Hematopoietic multipotent progenitor cell treated with erythropoietin and hydrocortisone succinate and interleukin-3 and kit ligand, for 17 days (in vitro differentiated cells): ENCODE data around the gene HAUS7.

Source experiments
- DNase-seq: peaks from one replicate; pipeline ENCODE4 v3.0.0-alpha.2; 2015; ENCODE audit warnings: low spot score

The HAUS7 gene

DNA sequence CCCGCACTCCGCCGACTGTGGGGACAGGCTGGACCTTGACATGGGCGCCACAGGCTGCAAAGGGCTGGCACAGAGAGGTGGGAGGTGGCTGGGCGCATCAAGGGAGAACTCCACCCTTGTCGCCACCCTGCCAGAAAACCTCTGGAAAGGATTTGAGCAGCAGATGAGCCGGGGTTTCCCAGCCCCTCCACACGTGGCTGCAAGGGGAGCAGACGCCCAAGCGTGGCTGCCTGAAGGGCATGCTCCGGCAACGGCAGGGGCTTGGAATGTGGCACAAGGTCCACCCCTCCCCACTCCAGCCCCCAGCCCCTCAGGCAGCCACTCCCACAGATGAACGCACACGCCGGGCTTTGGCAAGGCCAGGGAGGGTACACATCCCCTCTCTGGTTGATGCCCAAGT lies 29.0 kb upstream of the HAUS7 start:
- no peak for DNase-seq

DNA sequence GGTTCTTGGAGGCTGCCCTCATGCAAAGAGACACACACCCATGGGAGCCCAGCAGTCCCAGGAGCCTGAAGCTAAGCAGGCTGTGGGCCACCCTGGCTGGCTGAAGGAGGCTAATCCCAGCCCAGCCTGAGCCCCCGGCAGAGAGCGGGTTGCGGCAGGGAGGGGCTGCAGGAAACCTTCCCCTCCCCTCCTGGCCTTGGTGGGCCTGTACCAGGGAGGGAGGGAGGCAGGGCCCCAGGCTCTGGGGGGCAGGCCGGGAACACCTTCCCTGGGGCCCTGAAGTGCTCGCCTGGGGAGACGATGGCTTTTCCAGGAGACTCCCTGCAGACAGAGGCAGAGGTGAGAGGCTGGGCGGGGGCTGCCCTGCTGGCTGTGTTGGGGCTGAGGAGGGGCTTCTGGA lies 28.1 kb upstream of the HAUS7 start:
- no peak for DNase-seq

DNA sequence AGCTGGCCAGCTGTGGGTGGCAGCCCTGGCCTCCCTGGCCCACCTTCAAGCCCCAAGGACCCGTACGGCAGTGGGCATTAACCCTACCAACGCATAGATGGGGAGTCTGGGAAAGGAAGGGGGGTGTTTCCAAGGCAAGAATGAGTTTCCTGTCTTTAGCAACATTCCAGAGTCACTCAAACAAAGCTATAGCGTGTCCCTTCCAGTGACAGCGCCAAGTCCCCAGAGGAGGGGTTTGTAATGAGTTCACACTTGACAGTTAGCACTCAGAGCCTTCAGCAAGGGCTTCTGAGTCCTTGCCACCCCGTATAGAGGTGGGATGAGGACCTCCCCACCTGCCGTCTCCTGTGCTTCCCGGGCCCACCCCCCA lies 26.2 kb upstream of the HAUS7 start:
- no peak for DNase-seq

DNA sequence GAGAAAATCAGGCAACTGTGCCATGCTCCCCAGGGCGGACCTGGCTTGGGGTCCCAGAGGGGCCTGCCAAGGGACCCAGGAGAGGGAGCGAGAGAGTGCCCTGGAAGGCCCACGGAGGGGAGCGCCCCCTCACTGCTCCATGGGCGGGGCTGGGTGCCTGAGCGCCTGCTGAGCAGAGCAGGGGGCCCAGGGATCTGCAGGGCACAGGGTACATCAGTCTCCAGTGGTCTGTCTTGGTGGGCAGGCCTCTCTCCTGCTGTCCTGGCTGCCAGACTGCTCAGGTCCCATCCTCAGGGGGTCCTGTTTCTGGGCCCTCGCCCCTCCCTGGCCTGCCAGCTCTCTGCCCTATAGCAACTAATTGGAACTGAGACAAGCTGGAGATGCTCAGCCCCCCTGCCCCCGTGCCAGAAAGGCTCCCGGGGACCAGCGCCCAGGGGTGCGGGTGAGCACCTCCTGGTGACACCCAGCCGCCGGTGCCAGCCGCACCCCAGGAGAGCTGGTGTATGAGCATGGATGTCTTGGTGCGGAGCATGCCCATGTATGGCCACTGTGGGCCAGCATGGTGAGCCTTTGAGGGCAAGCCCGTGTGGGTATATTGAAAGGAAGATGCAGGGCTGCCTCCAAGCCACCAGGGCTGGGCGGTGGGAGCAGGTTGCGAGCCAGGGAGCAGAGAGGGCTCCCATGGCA lies 25.7 kb upstream of the HAUS7 start:
- DNase-seq = no peak

DNA sequence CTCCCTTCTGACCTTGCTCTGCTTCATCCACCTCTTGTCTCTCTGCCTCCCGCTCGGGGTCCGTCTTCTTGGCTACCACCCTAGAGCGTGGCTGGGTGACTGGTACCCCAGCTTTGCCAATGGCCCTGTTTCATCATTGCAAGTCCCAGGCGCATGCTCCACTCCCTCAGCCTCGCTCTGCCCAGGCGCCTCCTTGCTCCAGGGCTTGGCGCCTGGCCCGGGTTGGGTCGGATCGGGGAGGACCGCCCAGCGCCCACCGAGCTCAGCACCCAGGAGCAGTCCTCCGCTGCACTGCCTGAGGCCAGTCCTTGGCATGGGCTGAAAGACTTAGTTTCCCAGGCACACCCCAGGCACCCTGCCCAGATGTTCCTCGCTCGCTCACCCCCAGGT lies 25.0 kb upstream of the HAUS7 start:
- no peak for DNase-seq

DNA sequence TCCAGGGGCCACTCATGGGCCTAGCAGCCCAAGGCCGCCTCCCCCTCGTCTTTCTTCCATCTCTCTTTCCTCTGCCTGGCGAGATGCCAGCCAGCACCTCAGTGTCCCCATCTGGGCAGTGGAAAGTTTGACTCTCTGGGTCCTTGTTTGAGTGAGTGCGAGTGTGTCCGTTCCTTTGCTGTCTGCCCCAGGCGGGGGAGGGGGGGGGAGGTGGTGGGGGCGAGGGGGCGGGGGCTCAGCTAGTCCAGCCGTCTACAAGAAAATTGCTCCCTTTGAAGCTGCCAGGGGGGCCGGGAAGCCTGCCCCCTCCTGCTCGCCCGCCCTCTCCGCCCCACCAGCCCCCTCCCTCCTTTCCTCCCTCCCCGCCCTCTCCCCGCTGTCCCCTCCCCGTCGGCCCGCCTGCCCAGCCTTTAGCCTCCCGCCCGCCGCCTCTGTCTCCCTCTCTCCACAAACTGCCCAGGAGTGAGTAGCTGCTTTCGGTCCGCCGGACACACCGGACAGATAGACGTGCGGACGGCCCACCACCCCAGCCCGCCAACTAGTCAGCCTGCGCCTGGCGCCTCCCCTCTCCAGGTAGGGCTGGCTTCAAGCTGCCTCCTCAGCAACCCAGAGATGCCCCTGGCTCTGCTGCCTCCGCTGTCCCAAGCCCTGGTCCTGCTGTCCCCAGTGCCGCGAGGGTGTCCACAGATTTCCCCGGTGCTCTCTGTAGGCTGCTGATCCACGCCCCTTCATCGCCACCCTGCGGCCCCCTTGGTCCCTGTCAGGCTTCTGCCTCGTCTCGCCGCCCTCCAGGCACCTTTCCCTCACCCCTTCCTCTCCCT lies 24.4 kb upstream of the HAUS7 start, which contains the start of gene BGN:
Gene BGN, plus strand, starts transcription at position 440 of the 821 bp plus-strand sequence. CDS start 9,652 bp downstream, outside the sequence.
- no peak for DNase-seq

DNA sequence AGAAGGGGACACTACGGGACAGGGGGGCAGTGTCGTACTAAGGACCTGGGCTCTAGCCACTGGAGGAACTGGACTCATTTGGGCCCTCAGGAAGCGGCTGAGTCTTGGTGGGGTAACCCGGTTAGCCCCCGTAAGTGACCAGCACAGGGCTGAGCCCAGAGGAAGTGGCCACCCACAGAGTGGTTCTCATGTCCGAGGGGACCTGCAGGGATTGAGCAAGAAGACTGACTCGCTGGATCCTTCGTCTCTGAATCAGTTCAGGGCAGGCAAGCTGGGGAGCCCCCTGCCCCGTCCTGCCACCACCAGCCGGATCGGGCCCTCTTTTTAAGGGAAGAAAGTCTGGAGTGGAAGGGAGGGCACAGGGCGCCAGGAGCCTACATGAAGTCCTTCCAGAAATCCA lies 23.7 kb upstream of the HAUS7 start:
- no peak for DNase-seq

DNA sequence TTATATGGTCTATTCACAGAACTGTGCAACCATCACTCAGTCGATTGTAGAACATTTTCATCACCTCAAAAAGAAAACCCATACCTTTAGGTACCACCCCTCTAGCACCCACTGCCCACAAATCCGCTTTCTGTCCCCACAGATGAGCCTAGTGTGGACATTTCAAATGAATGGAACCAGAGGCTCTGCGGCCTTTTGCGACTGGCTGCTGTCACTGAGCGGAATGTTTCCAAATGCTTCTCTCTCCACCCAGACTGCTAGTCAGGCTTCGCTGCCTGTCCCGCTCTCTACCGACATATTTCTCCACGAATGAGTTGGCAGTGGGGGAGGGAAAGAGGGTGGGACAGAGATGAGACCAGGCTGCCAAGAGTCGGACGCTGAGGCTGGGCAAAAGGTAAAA lies 22.7 kb upstream of the HAUS7 start:
- DNase-seq = no peak

DNA sequence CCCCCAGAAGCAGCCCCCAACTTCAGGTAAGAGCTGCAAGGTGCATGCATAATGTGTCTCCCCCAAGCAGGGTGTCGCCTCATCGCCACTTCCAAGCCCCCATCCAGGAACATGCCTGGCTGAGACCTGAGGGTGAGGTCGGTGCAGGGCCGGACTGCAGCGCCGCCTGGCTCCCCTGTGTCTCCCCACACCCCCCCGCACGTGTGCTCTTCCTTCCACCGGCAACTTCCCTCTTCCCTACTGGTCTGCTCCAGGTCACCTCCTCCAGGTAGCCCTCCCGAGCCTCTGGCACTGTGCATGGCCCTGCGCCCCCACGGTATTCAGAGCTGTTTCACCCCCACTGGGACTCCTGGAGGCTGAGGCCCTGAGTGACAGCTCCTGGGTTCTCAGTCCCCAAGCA lies 22.2 kb upstream of the HAUS7 start:
- DNase-seq = no peak

DNA sequence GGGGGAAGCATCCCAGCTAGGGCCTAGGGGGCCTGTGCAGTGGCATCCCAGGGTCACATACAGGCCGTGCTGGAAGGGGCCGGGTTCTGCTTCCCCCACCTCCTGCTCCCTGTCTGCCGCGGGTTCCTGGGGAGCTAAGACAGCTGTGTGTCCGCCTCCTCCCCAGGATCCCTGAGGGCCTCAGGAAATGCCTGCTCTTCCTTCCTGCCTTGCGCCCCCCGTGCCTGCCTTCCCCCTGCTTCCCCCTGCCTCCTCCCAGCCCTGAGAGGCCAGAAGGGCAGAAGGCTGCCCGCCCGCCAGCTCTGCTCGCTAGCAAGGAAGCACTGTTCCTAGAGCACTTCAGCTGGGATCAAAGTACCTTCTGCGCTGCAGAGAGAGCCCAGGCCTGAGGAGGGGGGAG lies 21.5 kb upstream of the HAUS7 start:
- no peak for DNase-seq

DNA sequence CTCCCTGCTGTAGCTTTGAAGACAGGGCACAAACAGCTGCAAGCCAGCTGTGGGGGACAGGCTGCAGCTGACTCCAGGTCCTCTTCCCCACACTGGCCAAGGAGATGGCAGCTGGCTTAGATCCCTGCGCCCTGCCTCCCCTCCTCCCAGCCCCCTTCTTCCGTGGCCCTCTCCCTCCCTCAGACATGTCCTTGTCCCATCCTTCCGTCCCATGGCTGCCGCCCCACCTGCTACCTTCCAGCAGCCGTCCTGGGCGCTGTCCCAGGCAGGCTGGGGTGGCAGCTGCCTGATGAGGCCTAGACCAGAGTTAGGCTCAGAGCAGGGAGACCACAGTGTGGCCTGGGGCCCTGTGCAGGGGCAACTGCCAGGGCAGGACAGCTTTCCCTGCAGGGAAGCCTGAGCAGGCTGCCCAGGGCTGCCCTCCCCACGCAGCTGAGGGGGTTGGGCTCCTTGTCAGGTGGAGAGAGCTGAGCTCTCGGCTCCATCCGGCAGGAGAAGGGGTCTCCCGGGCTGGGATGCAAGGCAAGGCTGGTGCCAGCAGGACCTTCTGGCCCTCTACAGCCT lies 21.1 kb upstream of the HAUS7 start:
- no peak for DNase-seq

DNA sequence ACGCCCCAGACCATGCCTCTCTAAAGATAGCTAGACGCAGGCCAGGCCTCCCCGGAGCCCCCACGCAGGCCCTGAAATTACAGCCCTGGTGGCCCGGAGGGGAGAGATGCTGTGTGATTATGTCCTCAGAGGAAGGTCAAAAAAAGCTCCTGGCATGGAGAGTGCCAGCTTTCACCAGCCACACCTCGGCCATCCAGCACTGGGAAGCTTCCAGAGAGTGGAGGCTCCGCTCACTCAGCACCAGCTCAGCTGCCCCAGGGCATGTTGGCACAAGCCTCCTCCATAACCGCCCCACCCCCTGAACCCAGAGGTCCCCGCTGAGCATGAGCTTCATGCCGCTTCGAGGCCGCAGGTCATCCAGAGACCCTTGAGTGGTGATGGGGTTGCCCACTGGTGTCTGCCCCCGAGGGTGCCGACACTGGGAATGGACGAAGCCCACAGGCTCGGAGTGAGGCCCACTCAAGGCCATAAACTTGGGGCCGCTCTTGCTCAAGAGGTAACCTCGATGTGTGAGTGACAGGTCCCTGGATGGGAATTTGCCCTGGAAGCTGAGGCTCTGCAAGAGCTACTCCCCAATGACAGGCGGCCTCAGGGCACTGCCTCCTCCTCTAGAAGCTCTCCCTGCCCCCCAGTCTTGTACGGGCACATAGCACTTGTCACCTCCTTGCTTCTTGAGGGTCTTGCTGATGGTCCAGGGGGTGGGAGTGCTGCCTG lies 20.0 kb upstream of the HAUS7 start:
- DNase-seq = no peak

DNA sequence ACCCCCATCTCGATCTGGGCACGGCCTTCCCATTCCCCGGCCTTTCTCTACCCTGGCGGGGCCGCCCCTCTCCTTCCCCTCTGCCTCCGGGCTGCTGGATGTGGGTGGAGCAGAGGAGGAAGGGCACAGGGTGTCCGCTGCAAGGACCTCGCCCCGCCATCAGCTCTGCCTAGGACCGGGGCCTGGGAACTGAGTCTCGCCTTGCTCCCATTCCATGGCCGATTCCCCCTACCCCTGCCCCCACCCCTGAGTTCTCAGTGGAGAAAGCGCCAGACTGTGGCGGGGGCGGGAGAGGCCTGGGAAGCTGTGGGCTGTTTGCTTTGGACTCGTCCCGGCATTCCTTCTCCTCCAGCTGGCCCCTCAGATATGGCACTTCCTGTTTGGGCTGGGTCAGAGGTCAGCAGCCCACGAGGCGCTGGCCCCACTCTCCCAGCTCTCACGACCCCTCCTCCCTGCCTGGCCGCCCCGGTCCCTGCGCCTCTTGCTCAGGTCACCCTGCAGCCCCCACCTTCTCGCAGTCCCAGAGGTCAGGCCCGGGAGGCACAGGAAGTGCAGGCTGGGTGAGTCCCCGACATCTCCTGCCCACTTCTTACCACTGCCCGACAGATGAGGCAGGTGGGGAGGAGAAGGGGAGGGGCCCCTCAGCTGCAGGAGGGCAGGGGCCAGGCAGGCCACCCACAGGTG lies 18.0 kb upstream of the HAUS7 start:
- DNase-seq = no peak

DNA sequence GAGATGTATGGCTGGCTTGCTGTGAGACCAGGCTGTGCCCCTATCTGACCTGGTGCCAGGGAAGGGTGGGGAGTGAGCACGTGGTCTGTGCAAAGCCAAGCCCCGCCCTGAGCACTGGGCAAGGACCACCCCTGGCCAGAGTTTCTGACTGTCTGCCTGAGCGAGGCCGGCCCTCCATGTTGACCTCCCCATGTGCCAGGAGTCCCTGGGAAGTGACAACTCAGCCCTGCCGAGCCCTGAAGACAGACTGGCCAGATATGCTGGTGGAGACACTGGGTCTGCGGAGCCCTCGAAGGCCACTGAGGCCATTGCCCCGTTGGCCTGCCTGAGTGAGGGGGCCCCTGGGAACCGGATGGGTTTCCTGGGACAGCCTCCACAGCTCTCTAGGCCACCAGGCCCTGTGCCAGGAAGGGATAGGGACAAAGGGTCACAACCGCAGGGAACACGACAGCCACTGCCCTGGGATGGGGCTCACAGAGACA lies 17.3 kb upstream of the HAUS7 start:
- no peak for DNase-seq

DNA sequence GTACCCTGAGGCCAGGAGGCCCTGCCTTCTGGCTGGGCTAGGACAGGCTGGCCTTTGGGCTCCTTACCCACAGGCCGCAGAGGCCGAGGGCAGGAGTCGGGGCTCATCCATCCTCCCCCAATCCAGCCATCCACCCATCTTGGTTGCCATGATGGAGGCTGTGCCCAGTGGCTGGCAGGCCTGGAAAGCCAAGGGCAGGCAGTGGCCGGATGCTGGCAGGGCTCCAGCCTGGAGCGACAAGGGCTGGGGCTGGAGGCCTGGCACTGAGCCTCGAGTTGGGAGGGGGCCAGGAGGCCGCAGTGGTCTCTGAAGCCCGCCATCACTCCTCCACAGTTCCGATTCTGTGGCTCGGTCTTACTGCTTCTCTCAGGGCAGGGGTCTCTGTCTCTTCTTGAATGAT lies 15.8 kb upstream of the HAUS7 start:
- DNase-seq = no peak

DNA sequence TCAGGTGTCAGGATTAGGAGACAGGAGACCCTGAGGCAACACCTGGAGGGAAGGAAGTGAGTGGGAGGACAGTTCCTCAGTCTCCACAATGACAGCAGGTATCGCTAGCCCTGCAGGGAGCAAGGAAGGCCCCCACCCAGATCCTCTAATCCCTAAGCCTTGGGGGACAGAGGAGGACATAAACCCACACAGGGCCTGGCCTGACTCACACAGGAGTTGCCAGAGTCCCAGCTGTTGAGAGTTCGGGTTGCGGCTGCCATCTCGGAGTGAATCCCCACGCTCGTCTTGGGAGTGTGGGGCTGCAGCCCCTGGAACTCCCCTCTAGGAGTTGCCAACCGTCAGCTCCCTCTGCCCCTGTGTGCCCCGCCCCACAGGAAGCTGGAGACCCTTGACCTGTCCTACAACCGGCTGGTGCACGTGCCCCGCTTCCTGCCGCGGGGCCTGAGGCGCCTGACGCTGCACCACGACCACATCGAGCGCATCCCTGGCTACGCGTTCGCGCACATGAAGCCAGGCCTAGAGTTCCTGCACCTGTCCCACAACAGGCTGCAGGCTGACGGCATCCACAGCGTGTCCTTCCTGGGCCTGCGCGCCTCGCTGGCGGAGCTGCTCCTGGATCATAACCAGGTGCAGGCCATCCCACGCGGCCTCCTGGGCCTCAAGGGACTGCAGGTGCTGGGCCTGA lies 15.2 kb upstream of the HAUS7 start:
- no peak for DNase-seq

DNA sequence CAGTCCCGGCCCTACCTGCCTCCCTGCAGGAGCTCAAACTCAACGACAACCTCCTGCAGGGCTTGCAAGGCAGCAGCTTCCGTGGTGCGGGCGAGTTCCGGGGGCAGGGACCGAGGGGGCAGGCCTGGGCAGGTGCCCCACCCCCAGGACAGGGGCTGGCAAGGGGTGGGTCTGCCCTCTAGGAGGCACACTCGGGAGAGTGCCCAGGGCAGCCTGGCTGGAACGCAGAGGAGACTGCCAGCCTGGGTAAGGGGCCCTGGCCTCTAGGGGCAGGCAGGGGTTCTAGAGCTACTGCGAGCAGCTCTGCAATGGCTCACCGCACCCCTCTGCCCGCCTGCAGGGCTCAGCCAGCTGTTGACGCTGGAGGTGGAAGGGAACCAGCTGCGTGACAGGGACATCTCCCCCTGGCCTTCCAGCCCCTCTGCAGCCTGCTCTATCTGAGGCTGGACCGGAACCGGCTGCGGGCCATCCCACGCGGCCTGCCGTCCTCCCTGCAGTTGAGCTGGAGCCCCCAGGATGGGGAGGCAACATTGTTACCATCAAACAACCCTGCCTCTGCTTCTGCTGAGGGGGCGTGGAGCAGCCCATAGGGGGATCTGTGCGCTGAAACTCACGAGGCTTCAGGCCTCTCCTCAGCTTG lies 12.1 kb upstream of the HAUS7 start:
- no peak for DNase-seq

DNA sequence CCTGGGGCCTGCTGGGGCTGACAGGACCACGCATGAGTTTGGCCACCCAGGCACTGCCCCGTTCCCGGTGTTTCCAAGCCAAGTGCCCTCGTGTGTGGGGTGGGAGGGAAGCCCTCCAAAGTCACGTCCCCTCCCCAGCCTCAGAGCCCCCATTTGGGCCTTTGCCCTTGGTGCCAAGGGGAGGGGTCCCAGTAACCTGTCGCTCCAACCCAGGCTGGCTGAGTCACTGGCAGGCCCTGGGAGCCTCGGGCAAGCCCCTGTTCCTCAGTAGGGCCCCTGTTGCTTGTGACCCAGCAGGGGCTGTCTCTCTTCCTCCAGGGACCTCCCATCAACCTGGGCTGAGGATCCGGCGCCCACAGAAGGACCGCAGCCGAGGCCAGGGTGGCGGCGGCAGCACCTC lies 10.7 kb upstream of the HAUS7 start:
- DNase-seq = no peak

DNA sequence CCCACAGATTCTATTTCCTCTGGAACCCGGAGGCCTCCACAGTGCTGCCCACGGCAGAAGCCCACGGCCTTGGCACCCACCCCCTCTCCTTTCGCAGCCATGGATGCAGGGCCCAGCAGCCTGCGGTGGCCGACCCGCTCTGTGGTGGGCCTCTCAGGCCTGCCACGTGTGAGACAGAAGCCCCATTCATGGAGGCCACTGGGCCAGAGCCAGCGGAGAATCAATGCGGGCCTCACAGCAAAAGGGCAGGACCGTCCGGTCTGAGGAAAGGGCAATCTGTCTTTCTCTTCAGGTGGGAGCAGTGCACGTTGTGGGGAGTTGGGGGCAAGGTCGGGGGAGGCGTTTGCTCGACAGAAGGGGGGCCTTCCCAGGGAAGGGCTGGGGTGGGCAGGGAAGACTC lies 8.4 kb upstream of the HAUS7 start:
- no peak for DNase-seq

DNA sequence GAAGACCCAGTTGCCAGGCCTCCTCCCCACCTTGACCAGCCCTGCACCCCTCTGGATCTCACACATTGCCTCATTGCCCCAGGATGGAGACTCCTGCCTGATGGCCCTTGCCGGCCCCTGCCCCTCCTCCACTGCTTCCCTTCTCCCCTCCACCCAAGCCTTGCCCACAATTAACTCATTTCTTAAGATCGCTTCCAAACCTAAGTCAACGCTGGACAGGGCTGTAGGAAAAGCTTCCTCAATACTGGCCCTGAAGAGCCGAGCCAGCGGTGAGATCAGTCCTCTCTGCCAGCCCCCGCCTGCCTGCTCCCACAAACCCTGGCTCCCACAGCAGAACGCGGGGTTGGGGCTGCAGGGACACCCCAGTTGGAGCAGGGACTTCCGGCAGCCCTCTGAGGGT lies 7.5 kb upstream of the HAUS7 start:
- DNase-seq = no peak

DNA sequence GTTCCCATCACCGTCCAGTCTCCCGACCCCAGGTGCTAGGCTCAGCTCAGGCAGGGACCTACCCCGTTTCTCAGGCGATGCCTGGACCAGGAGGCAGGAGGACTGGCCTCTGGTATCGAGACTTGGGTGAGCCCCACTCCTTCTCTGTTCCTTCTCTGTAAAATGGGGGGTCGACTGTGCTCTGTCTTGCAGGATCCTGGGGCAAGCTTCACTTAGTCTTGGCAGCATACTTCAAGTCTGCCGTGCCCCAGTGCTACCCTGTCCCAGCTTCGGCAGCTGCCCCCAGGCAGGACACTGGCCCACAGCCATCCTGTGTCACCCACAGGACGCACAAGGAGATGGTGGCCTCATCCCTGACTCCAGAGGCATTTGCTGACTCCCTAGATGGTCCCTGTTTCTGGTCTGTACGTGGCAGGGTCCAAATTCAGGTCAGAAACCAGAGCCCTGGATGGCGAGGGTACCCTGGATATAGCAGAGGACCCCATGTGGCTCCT lies 7.0 kb upstream of the HAUS7 start:
- no peak for DNase-seq
